WI38 (cell line): ENCODE data around the gene AHCTF1.

ENCODE experiments used
- H3K4me3 ChIP-seq: 2 replicates; pipeline ENCODE4 v1.5.1; 2011; ENCODE audit warnings: low read depth, mild to moderate bottlenecking, control low read depth, low read length
- TF ChIP-seq, protein P1 (sequence below): IDR thresholded peaks from 2 replicates; pipeline ENCODE4 v1.5.1; 2012; ENCODE audit warnings: low read depth, mild to moderate bottlenecking, control low read depth, low read length

Gene AHCTF1

GRCh38 chr1:246792603-246793002 lies 139.1 kb downstream of the AHCTF1 start:
- TF ChIP-seq, protein P1, sequence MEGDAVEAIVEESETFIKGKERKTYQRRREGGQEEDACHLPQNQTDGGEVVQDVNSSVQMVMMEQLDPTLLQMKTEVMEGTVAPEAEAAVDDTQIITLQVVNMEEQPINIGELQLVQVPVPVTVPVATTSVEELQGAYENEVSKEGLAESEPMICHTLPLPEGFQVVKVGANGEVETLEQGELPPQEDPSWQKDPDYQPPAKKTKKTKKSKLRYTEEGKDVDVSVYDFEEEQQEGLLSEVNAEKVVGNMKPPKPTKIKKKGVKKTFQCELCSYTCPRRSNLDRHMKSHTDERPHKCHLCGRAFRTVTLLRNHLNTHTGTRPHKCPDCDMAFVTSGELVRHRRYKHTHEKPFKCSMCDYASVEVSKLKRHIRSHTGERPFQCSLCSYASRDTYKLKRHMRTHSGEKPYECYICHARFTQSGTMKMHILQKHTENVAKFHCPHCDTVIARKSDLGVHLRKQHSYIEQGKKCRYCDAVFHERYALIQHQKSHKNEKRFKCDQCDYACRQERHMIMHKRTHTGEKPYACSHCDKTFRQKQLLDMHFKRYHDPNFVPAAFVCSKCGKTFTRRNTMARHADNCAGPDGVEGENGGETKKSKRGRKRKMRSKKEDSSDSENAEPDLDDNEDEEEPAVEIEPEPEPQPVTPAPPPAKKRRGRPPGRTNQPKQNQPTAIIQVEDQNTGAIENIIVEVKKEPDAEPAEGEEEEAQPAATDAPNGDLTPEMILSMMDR, result no peak
- H3K4me3 ChIP-seq, result no peak overlapping the region

DNA sequence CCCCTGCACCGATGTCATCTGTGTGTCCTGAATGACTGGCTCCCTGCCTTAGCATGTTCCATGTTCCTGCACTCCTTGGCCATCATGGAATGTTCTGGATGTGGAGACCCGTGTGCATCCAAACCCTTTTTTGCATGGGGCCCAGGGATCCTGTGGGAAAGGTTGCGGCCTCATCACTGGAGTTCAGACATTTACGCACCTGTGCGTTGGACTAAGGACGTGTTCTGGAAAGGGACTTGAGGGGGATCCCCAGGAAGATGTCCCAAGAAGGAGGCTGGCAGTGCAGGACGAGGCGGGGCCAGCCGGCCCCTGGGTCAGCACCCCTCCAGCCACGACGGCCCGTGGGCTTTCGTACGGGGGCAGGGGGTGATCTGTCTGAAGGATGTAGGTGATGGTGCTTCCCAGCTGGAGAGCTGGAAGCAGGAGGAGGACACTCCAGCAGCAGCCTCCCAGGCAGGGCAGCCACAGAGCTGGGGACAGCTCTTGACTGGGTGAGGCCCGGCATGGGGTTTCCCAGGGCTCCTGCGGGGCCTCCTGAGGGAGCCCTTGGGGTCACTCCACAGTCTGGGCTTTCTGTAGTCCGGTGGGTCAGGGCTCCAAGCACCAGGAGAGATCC lies 140.3 kb downstream of the AHCTF1 start:
- no peak overlapping the region for H3K4me3 ChIP-seq
- TF ChIP-seq, protein P1, result no peak

GRCh38 chr1:246790833-246791232 lies 140.9 kb downstream of the AHCTF1 start:
- no peak overlapping the region for H3K4me3 ChIP-seq
- TF ChIP-seq, protein P1, result no peak

DNA sequence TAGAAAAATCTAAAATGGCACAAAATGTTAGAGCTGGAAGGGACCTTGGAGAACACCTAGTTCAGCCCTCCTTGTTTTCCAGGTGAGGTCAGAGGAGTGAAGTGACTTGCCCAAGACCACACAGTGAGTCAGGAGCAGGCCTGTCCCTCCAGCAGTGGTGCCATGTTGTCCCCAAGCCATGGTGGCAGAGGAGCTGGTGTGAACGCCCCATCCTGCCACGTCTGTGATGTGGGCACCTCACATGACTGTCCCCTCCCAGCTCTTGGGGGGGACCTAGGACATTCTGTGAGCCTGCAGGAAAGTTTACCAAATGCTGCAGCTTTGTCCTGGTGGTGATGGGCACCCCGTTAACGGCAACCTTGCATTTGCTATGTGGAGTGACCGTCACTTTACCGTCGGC lies 141.4 kb downstream of the AHCTF1 start:
- TF ChIP-seq, protein P1, result no peak
- H3K4me3 ChIP-seq, result no peak overlapping the region

DNA sequence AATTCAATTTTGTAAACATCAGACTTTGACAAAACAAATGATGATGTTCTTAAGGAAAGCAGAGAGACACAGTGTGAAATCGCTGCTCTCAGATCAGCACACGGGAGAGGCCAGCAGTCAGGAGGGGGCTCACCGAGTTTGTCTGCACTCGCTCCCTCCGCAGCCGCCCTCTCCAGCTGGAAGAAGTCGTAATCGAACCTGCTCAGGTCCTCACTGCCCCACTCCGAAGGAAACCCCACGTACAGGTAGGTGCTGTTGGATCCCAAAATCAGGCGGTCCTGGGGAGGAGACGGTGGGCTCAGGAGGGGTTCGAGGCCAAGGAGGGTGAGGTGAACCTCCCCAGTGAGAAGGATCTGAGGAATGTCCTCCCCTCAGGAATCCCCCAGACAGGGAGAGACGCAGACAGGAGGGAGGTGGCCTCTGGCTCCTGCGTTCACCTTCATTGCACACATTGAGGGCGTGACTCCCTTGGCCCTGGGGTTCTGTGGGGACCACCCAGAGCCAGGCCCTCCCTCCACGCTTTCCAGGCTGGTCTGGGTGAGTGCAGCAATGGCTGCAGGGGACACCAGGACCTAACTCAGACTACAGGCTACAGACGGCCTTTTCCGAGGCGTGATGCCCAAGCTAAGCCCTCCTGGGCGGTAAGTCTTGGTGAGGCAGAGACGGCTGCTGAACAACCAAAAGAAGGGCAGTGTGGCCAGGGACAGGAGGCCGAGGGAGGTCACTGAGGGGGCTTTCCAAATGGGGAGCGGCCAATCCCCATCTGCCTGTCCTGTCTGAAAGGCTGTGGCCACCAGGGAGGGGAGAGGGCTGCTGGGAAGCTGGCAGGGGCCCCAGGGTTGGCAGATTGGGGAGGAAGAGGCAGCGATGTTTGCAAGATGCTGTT lies 142.1 kb downstream of the AHCTF1 start:
- TF ChIP-seq, protein P1, result no peak
- no peak overlapping the region for H3K4me3 ChIP-seq
